Subcutaneous abdominal adipose tissue (tissue), 5 donors: ENCODE measurements around the gene NFE2.

Source experiments
- H3K27ac ChIP-seq: one replicate; pipeline ENCODE4 v1.7.0; 2013; ENCODE audit warnings: low read depth, mild to moderate bottlenecking, inconsistent platforms, low read length, moderate library complexity
- H3K27me3 ChIP-seq, 5 donors: one replicate each; pipeline ENCODE4 v1.7.0; 2013; ENCODE audit warnings: low read length in 5 of 5, inconsistent platforms in 1 of 5; ENCODE audit not compliant: control insufficient read depth in 5 of 5, insufficient read depth in 4 of 5
- H3K36me3 ChIP-seq, 5 donors: one replicate each; pipeline ENCODE4 v1.7.0; 2013; ENCODE audit warnings: low read length in 5 of 5; ENCODE audit not compliant: control insufficient read depth in 5 of 5, insufficient read depth in 5 of 5
- H3K4me1 ChIP-seq, 5 donors: one replicate each; pipeline ENCODE4 v1.7.0; 2013; ENCODE audit warnings: low read length in 5 of 5, mild to moderate bottlenecking in 3 of 5, moderate library complexity in 1 of 5; ENCODE audit not compliant: control insufficient read depth in 5 of 5, insufficient read depth in 5 of 5
- H3K4me3 ChIP-seq, 5 donors: one replicate each; pipeline ENCODE4 v1.7.0; 2013; ENCODE audit warnings: low read length in 5 of 5, low read depth in 1 of 5
- H3K9ac ChIP-seq, 5 donors: one replicate each; pipeline ENCODE4 v1.7.0; 2013; ENCODE audit warnings: low read length in 5 of 5, mild to moderate bottlenecking in 4 of 5, moderate library complexity in 3 of 5
- H3K9me3 ChIP-seq, 5 donors: one replicate each; pipeline ENCODE4 v1.7.0; 2013; ENCODE audit warnings: low read length in 5 of 5; ENCODE audit not compliant: control insufficient read depth in 5 of 5
- donor health status: healthy.
- donor health status: healthy.
- donor health status: healthy.
- donor health status: healthy.
- donor health status: healthy.

NFE2 gene

DNA sequence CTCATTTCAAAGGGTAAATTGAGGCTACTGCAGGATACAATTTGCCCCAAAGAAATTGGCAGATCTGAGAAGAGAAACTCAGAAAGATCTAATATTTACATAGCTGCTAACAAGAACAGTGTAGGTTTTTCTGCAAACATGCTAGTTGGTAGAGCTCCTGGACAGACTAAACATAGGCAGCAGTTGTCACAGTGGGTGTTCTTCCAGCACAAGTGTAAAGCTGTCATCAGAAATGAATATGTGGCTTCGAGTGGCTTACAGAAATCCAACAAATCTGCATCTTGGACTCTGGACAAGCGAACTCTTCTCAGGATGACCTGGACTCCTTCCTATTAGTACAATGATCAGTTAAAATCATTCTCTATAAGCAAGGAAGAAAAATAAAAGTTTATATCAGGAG, 26.8 kb downstream of the NFE2 start:
- Histone ChIP-seq H3K9me3 (no peaks in the 10 kb centered on the region), H3K4me3 (no peak overlapping the region)

GRCh38 chr12:54272214-54272613, 28.6 kb downstream of the NFE2 start:
- H3K9ac ChIP-seq: no peak overlapping the region
- H3K27me3 ChIP-seq: no peaks in the 10 kb centered on the region
- H3K9me3 ChIP-seq: no peaks in the 10 kb centered on the region
- H3K4me3 ChIP-seq: no peak overlapping the region
- H3K27ac ChIP-seq: no peak overlapping the region
- peaks cover 0 to 10% (median 4%) of the 10 kb centered on the region in 5 donors for H3K36me3 ChIP-seq
- H3K4me1 ChIP-seq: no peaks in the 10 kb centered on the region

More for the DNA sequence above, 26.8 kb downstream of the NFE2 start:
- H3K27me3 ChIP-seq: no peaks in the 10 kb centered on the region
- no peak overlapping the region for H3K27ac ChIP-seq
- no peak overlapping the region for H3K9ac ChIP-seq
- H3K36me3 ChIP-seq: peaks cover 0 to 10% (median 4%) of the 10 kb centered on the region in 5 donors
- peaks cover 0 to 14% (median 14%) of the 10 kb centered on the region in 5 donors for H3K4me1 ChIP-seq

- H3K27me3 ChIP-seq: no peaks in the 10 kb centered on the region
- no peak overlapping the region for H3K9ac ChIP-seq
- H3K4me1 ChIP-seq: no peaks in the 10 kb centered on the region
- H3K36me3 ChIP-seq: peaks cover 0 to 10% (median 4%) of the 10 kb centered on the region in 5 donors
- H3K9me3 ChIP-seq: no peaks in the 10 kb centered on the region
- H3K4me3 ChIP-seq: no peak overlapping the region
- H3K27ac ChIP-seq: no peak overlapping the region
Measured at GRCh38 chr12:54270345-54270744, 30.5 kb downstream of the NFE2 start.

- H3K9me3 ChIP-seq: no peaks in the 10 kb centered on the region
- no peak overlapping the region for H3K27ac ChIP-seq
- no peaks in the 10 kb centered on the region for H3K27me3 ChIP-seq
- no peak overlapping the region for H3K4me3 ChIP-seq
- H3K36me3 ChIP-seq: no peaks in the 10 kb centered on the region
- peaks cover 3 to 10% (median 4%) of the 10 kb centered on the region in 5 donors for H3K4me1 ChIP-seq
- H3K9ac ChIP-seq: no peak overlapping the region
Measured at GRCh38 chr12:54266852-54267251, 34.0 kb downstream of the NFE2 start.

DNA sequence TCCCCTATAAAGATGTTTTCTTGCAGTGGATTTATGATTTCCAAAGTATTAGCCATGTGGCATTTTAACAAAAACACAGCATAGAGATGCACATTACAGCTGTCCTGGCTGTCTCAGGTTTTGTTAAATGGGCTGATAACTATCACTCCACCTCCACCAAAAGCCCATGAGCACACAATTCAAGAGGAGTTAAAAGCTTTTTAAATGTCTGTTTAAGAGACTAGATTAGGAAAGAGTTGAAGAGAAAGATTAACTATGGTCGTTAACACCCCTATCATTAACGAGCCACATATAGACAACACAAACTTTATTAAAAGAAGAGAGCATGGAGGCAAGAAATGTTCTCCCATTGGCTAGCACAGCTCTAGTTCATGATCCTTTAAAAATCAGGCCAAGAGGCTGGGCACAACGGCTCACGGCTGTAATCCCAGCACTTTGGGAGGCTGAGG, 35.4 kb downstream of the NFE2 start:
- Histone ChIP-seq H3K36me3 (no peaks in the 10 kb centered on the region), H3K4me1 (peaks cover 7 to 19% (median 12%) of the 10 kb centered on the region in 5 donors), H3K4me3 (no peak overlapping the region), H3K27ac (no peak overlapping the region), H3K9me3 (no peaks in the 10 kb centered on the region), H3K27me3 (no peaks in the 10 kb centered on the region), H3K9ac (no peak overlapping the region)

GRCh38 chr12:54262403-54262925, 38.4 kb downstream of the NFE2 start:
- Histone ChIP-seq H3K9me3 (no peaks in the 10 kb centered on the region), H3K4me1 (peaks cover 7 to 41% (median 27%) of the 10 kb centered on the region in 5 donors), H3K4me3 (no peak overlapping the region), H3K27ac (no peak overlapping the region), H3K27me3 (no peaks in the 10 kb centered on the region), H3K36me3 (peaks cover 0 to 1% (median under 1%) of the 10 kb centered on the region in 5 donors), H3K9ac (no peak overlapping the region)

DNA sequence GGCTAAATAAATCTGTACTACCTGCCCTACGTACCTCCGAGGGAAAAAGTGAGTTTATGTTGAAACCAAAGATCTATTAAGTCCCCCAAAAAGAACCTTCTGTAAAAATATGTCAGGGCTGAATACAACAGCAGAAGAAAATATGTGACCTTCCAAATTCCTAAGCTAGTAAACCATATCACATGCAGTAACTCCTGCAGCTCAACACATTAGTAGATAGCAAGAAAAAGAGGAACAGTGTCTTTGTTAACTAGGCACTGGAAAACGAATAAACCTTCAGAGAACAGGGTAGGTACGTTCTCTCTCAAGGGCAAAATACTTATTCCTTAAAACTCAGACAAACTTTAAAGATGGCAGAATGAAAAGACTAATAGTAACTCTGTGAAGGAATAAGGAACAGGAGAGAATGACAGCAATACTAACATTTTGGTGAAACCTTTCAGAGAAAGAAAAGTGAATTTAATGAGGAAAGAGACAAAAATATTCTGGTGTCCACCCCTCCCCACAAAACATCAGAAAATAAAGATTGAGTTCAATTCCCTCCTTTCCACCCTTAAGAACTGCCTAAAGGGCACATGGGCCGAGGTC, 38.9 kb downstream of the NFE2 start:
- Histone ChIP-seq H3K4me3 (no peak overlapping the region), H3K27ac (peak overlapping the region; percentile 65), H3K36me3 (peaks cover 4 to 7% (median 6%) of the 10 kb centered on the region in 5 donors), H3K27me3 (no peaks in the 10 kb centered on the region), H3K9ac (peak overlapping the region in 1 of 5 donors; percentile 45), H3K4me1 (peaks cover 7 to 41% (median 27%) of the 10 kb centered on the region in 5 donors), H3K9me3 (no peaks in the 10 kb centered on the region)

- peak overlapping the region in 4 of 5 donors; percentile 26 to 60 (median 55) for H3K9ac ChIP-seq
- peaks cover 7 to 41% (median 27%) of the 10 kb centered on the region in 5 donors for H3K4me1 ChIP-seq
Measured at GRCh38 chr12:54259194-54260011, 41.4 kb downstream of the NFE2 start.

GRCh38 chr12:54258201-54258681, 42.6 kb downstream of the NFE2 start:
- no peaks in the 10 kb centered on the region for H3K27me3 ChIP-seq
- H3K27ac ChIP-seq: no peak overlapping the region
- no peak overlapping the region for H3K9ac ChIP-seq
- no peak overlapping the region for H3K4me3 ChIP-seq
- H3K4me1 ChIP-seq: peaks cover 7 to 41% (median 27%) of the 10 kb centered on the region in 5 donors
- H3K9me3 ChIP-seq: no peaks in the 10 kb centered on the region
- peaks cover 11 to 25% (median 24%) of the 10 kb centered on the region in 5 donors for H3K36me3 ChIP-seq

More at GRCh38 chr12:54259194-54260011, 41.4 kb downstream of the NFE2 start:
- Histone ChIP-seq H3K9me3 (no peaks in the 10 kb centered on the region), H3K27me3 (no peaks in the 10 kb centered on the region), H3K36me3 (peaks cover 11 to 24% (median 20%) of the 10 kb centered on the region in 5 donors), H3K4me3 (peak overlapping the region; percentile 6 to 67 (median 63)), H3K27ac (peak overlapping the region; percentile 14)

GRCh38 chr12:54257332-54257731, 43.5 kb downstream of the NFE2 start:
- H3K4me3 ChIP-seq: no peak overlapping the region
- peaks cover 11 to 25% (median 24%) of the 10 kb centered on the region in 5 donors for H3K36me3 ChIP-seq
- H3K9ac ChIP-seq: no peak overlapping the region
- H3K27me3 ChIP-seq: no peaks in the 10 kb centered on the region
- peaks cover 4 to 36% (median 27%) of the 10 kb centered on the region in 5 donors for H3K4me1 ChIP-seq
- H3K27ac ChIP-seq: no peak overlapping the region
- H3K9me3 ChIP-seq: no peaks in the 10 kb centered on the region
